WTC11 (cell line): ENCODE data around the gene SLC7A5. TPM values are rescaled to one million over a fixed set of nuclear protein-coding genes. Genes with fewer than 3 reads are reported as not detected.
"Not testable (repeated sequence)": the region's sequence is repeated elsewhere in the genome, so short reads cannot be mapped to it uniquely, and the experiment has no call there.

Experiments
- ATAC-seq: fragments of 200-7000 bp; cut with Tn5 transposase; 2 replicates; pipeline ENCODE4 v1.10.0; 2021; ENCODE audit warnings: mild to moderate bottlenecking, moderate library complexity
- CTCF ChIA-PET: fragments of 300-600 bp; sonication (Branson Sonifier 250); formaldehyde crosslinking; loops from one replicate; lab custom pipeline; 2021; ENCODE audit warnings: antibody characterized with exemption; lab: Charles Lee
- POLR2A ChIA-PET: fragments of 350-600 bp; sonication (Branson Sonifier 250); formaldehyde crosslinking; loops from one replicate; lab custom pipeline; 2021; ENCODE audit warnings: antibody characterized with exemption; lab: Charles Lee
- DNase-seq: peaks from one replicate; pipeline ENCODE4 v3.0.0; 2021; ENCODE audit warnings: low spot score
- H3K27ac Mint-ChIP-seq: 2 replicates; pipeline ENCODE4 v1.8.0; 2021; ENCODE audit warnings: mixed read lengths
- H3K27me3 Mint-ChIP-seq: 2 replicates; pipeline ENCODE4 v1.8.0; 2021; ENCODE audit warnings: low read depth, mild to moderate bottlenecking, moderate library complexity, mixed read lengths
- H3K36me3 Mint-ChIP-seq: 2 replicates; pipeline ENCODE4 v1.8.0; 2021; ENCODE audit warnings: mixed read lengths
- H3K4me1 Mint-ChIP-seq: 2 replicates; pipeline ENCODE4 v1.8.0; 2022; ENCODE audit warnings: mixed read lengths
- H3K4me3 Mint-ChIP-seq: 2 replicates; pipeline ENCODE4 v1.8.0; 2021; ENCODE audit warnings: mild to moderate bottlenecking, moderate library complexity, mixed read lengths
- H3K9me3 Mint-ChIP-seq: 2 replicates; pipeline ENCODE4 v1.8.0; 2021; ENCODE audit warnings: mixed read lengths
- AR ChIP-seq: fragments of 250-450 bp; sonication (Bioruptor Pico); IDR thresholded peaks from 2 replicates; pipeline ENCODE4 v1.9.0; 2021; ENCODE audit warnings: mild to moderate bottlenecking
- ATF2 ChIP-seq: sonication (generic); formaldehyde crosslinking; IDR thresholded peaks from 2 replicates; pipeline ENCODE4 v1.8.1; 2022; ENCODE audit warnings: low read depth, missing genetic modification reagents, borderline replicate concordance
- CTCF ChIP-seq: fragments of 200-600 bp; IDR thresholded peaks from 2 replicates; pipeline ENCODE4 v1.8.0; 2022; ENCODE audit warnings: antibody characterized with exemption
- ETV6 ChIP-seq: sonication (generic); formaldehyde crosslinking; IDR thresholded peaks from 2 replicates; pipeline ENCODE4 v1.8.1; 2022; ENCODE audit warnings: mild to moderate bottlenecking, missing genetic modification reagents
- MAX ChIP-seq: sonication (generic); formaldehyde crosslinking; IDR thresholded peaks from 2 replicates; pipeline ENCODE4 v1.8.0; 2022; ENCODE audit warnings: mild to moderate bottlenecking, missing genetic modification reagents
- NFE2L1 ChIP-seq: sonication (generic); formaldehyde crosslinking; IDR thresholded peaks from 2 replicates; pipeline ENCODE4 v1.8.1; 2023; ENCODE audit warnings: missing genetic modification reagents
- SOX15 ChIP-seq: fragments of 250-450 bp; sonication (Bioruptor Pico); IDR thresholded peaks from 2 replicates; pipeline ENCODE4 v1.9.0; 2021; ENCODE audit warnings: mild to moderate bottlenecking
- TEAD1 ChIP-seq: sonication (generic); formaldehyde crosslinking; IDR thresholded peaks from 2 replicates; pipeline ENCODE4 v1.8.0; 2022; ENCODE audit warnings: mild to moderate bottlenecking, missing genetic modification reagents
- TEAD4 ChIP-seq: sonication (generic); formaldehyde crosslinking; IDR thresholded peaks from 2 replicates; pipeline ENCODE4 v1.8.0; 2022; ENCODE audit warnings: mild to moderate bottlenecking, missing genetic modification reagents
- ZNF121 ChIP-seq: sonication (generic); formaldehyde crosslinking; IDR thresholded peaks from 2 replicates; pipeline ENCODE4 v1.8.0; 2023; ENCODE audit warnings: missing genetic modification reagents
- total RNA-seq: library from RNA; stranded (reverse); gene quantifications from 3 replicates; pipeline ENCODE4 v1.2.3, GENCODE V29; 2021

SLC7A5 gene
- total RNA-seq, 1 experiment from 2014 or later, result 197 TPM

- ChIA-PET CTCF (interaction anchor here (0.9 to 1.5 kb wide), 2 partner anchors 113 to 122 kb away, joined by 3 read pairs; no protein-coding TSS in a partner anchor), POLR2A (no interaction called here)
- H3K9me3 Mint-ChIP-seq, result peaks cover 7% of the 10 kb centered on the region
- no peak for DNase-seq
- no peaks in the 10 kb centered on the region for H3K4me1 Mint-ChIP-seq
- TF ChIP-seq MAX (CRISPR knock-in tag), result no peak
- no peaks in the 10 kb centered on the region for H3K36me3 Mint-ChIP-seq
- no peak overlapping the region for H3K27ac Mint-ChIP-seq
- no peak for ATAC-seq
- H3K27me3 Mint-ChIP-seq, result no peaks in the 10 kb centered on the region
- H3K4me3 Mint-ChIP-seq, result no peak overlapping the region
Measured at GRCh38 chr16:87891764-87892163, 22.5 kb upstream of the SLC7A5 start.

GRCh38 chr16:87889762-87890161, 20.5 kb upstream of the SLC7A5 start:
- peak; percentile 56 for TF ChIP-seq CTCF
- not testable (repeated sequence) for H3K36me3 Mint-ChIP-seq, ATAC-seq, H3K27ac Mint-ChIP-seq, H3K9me3 Mint-ChIP-seq, H3K4me3 Mint-ChIP-seq, H3K27me3 Mint-ChIP-seq, H3K4me1 Mint-ChIP-seq
- peak; percentile 54 for DNase-seq
- CTCF ChIA-PET, result interaction anchor here (0.9 to 1.9 kb wide), 2 partner anchors 40 to 111 kb away, joined by 3 to 8 read pairs; no protein-coding TSS in a partner anchor
- POLR2A ChIA-PET, result interaction anchor here (0.6 kb wide), 1 partner anchor 110 kb away, joined by 3 read pairs; no protein-coding TSS in a partner anchor

GRCh38 chr16:87888346-87888745, 19.0 kb upstream of the SLC7A5 start:
- H3K36me3 Mint-ChIP-seq, H3K4me1 Mint-ChIP-seq, H3K9me3 Mint-ChIP-seq, H3K27ac Mint-ChIP-seq, POLR2A ChIA-PET, H3K4me3 Mint-ChIP-seq, DNase-seq, ATAC-seq, H3K27me3 Mint-ChIP-seq: not testable (repeated sequence)
- CTCF ChIA-PET, result interaction anchor here (1.1 kb wide), 1 partner anchor 18 kb away, joined by 4 read pairs; no protein-coding TSS in a partner anchor

GRCh38 chr16:87887931-87888330, 18.6 kb upstream of the SLC7A5 start:
- ATAC-seq, result not testable (repeated sequence)

GRCh38 chr16:87885371-87885967, 16.2 kb upstream of the SLC7A5 start:
- H3K27ac Mint-ChIP-seq, H3K4me3 Mint-ChIP-seq, H3K36me3 Mint-ChIP-seq, H3K9me3 Mint-ChIP-seq, DNase-seq, H3K27me3 Mint-ChIP-seq, CTCF ChIA-PET, ATAC-seq: not testable (repeated sequence)
- POLR2A ChIA-PET, result interaction anchor here (0.7 kb wide), 1 partner anchor 11 kb away, joined by 4 read pairs; no protein-coding TSS in a partner anchor
- H3K4me1 Mint-ChIP-seq, result peaks cover 19% of the 10 kb centered on the region

More at GRCh38 chr16:87887931-87888330, 18.6 kb upstream of the SLC7A5 start:
- POLR2A ChIA-PET, H3K4me3 Mint-ChIP-seq, H3K27me3 Mint-ChIP-seq, H3K4me1 Mint-ChIP-seq, H3K36me3 Mint-ChIP-seq, DNase-seq, H3K27ac Mint-ChIP-seq, H3K9me3 Mint-ChIP-seq: not testable (repeated sequence)
- CTCF ChIA-PET, result interaction anchor here (1.1 kb wide), 1 partner anchor 18 kb away, joined by 4 read pairs; no protein-coding TSS in a partner anchor

- H3K4me1 Mint-ChIP-seq, result peaks cover 45% of the 10 kb centered on the region
Measured at GRCh38 chr16:87882436-87883019, 13.2 kb upstream of the SLC7A5 start.

More at GRCh38 chr16:87882436-87883019, 13.2 kb upstream of the SLC7A5 start:
- no peaks in the 10 kb centered on the region for H3K27me3 Mint-ChIP-seq
- peaks cover 12% of the 10 kb centered on the region for H3K9me3 Mint-ChIP-seq
- H3K36me3 Mint-ChIP-seq, result peaks cover 7% of the 10 kb centered on the region
- TF ChIP-seq ATF2 (CRISPR knock-in tag) (no peak), TEAD4 (CRISPR knock-in tag) (no peak), SOX15 (CRISPR knock-in tag) (no peak), NFE2L1 (no peak), ETV6 (CRISPR knock-in tag) (no peak), AR (CRISPR knock-in tag) (no peak), ZNF121 (0 out of 2 replicates have a peak, but pooled peaks have one; percentile 37), TEAD1 (CRISPR knock-in tag) (no peak)
- no peak for DNase-seq
- no peak overlapping the region for H3K27ac Mint-ChIP-seq
- CTCF ChIA-PET, result interaction anchor here (0.9 kb wide), 1 partner anchor 104 kb away, joined by 4 read pairs; no protein-coding TSS in a partner anchor
- POLR2A ChIA-PET, result no interaction called here
- no peak for ATAC-seq
- no peak overlapping the region for H3K4me3 Mint-ChIP-seq
